Osteocyte (in vitro differentiated cells): ENCODE measurements around the gene DPP6. TPM values are rescaled to one million over a fixed set of nuclear protein-coding genes. Genes with fewer than 3 reads are reported as not detected.

ENCODE experiments used
- DNase-seq: peaks from one replicate; pipeline ENCODE4 v3.0.0; 2021; ENCODE audit warnings: mixed read lengths; ENCODE audit not compliant: unreplicated experiment; ENCODE audit errors: extremely low spot score
- H3K27ac Mint-ChIP-seq: one replicate; pipeline ENCODE4 v1.8.0; 2021; ENCODE audit warnings: mild to moderate bottlenecking, mixed read lengths; ENCODE audit not compliant: unreplicated experiment
- H3K27me3 Mint-ChIP-seq: one replicate; pipeline ENCODE4 v1.8.0; 2021; ENCODE audit warnings: mixed read lengths; ENCODE audit not compliant: unreplicated experiment
- H3K36me3 Mint-ChIP-seq: one replicate; pipeline ENCODE4 v1.8.0; 2021; ENCODE audit warnings: mixed read lengths; ENCODE audit not compliant: unreplicated experiment
- H3K4me1 Mint-ChIP-seq: one replicate; pipeline ENCODE4 v1.8.0; 2021; ENCODE audit warnings: mixed read lengths; ENCODE audit not compliant: unreplicated experiment
- H3K4me3 Mint-ChIP-seq: one replicate; pipeline ENCODE4 v1.8.0; 2021; ENCODE audit warnings: mild to moderate bottlenecking, moderate library complexity, mixed read lengths; ENCODE audit not compliant: unreplicated experiment
- H3K9me3 Mint-ChIP-seq: one replicate; pipeline ENCODE4 v1.8.0; 2021; ENCODE audit warnings: mixed read lengths; ENCODE audit not compliant: unreplicated experiment
- total RNA-seq: library from RNA; stranded (reverse); gene quantifications from 2 replicates; pipeline ENCODE4 v1.2.1, GENCODE V29; 2021
- TF ChIP-seq, protein P1 (sequence below): fragments of 200-600 bp; sonication (generic); IDR thresholded peaks from 2 replicates; pipeline ENCODE4 v1.5.0; 2021; ENCODE audit warnings: antibody characterized with exemption, mild to moderate bottlenecking, moderate library complexity

Gene DPP6
- total RNA-seq, 1 donor from 2014 or later = not detected

DNA sequence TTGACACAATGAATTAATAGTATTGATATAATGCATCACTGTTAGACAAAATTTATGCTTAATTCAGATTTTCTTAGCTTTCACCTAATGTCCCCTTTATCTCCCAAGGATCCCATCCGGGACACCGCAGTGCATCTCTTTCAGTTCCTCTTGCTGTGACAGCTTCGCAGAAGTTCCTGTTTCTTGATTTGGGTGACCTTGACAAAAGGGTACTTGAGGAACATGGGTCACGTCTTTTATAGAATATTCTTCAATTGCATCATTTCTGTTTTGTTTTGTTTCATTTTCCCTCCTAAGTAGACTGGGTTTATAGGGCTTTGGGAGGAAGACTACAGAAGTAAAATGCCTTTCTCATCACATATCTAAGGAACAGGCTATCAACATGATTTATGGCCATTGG, 453.2 kb downstream of the DPP6 start:
- Mint-ChIP-seq H3K36me3 (no peaks in the 10 kb centered on the region), H3K27ac (no peak overlapping the region), H3K27me3 (no peaks in the 10 kb centered on the region), H3K4me1 (no peaks in the 10 kb centered on the region), H3K9me3 (peaks cover 51% of the 10 kb centered on the region), H3K4me3 (no peak overlapping the region)
- no peak for DNase-seq
- TF ChIP-seq, protein P1, sequence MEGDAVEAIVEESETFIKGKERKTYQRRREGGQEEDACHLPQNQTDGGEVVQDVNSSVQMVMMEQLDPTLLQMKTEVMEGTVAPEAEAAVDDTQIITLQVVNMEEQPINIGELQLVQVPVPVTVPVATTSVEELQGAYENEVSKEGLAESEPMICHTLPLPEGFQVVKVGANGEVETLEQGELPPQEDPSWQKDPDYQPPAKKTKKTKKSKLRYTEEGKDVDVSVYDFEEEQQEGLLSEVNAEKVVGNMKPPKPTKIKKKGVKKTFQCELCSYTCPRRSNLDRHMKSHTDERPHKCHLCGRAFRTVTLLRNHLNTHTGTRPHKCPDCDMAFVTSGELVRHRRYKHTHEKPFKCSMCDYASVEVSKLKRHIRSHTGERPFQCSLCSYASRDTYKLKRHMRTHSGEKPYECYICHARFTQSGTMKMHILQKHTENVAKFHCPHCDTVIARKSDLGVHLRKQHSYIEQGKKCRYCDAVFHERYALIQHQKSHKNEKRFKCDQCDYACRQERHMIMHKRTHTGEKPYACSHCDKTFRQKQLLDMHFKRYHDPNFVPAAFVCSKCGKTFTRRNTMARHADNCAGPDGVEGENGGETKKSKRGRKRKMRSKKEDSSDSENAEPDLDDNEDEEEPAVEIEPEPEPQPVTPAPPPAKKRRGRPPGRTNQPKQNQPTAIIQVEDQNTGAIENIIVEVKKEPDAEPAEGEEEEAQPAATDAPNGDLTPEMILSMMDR = no peak

DNA sequence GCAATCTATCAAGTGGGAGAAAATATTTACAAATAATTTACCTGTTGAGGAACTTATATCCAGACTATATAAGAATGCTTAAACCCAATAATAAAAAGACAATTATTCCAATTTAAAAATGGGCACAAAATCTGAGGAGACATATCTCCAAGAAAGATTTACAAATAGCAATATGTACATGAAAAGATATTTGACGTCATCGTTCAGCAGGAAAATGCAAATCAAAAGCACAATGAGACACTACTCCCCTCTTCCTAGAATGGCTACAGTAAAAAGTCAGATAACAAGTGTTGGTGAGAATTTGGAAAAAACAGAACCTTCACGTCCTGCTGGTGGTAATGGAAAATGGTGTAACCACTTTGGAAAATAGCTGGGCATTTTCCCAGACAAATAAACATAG, 457.0 kb downstream of the DPP6 start:
- no peak for DNase-seq
- Mint-ChIP-seq H3K27me3 (no peaks in the 10 kb centered on the region), H3K4me1 (no peaks in the 10 kb centered on the region), H3K4me3 (no peak overlapping the region), H3K36me3 (no peaks in the 10 kb centered on the region), H3K27ac (no peak overlapping the region), H3K9me3 (peaks cover 54% of the 10 kb centered on the region)
- TF ChIP-seq, protein P1 = no peak

DNA sequence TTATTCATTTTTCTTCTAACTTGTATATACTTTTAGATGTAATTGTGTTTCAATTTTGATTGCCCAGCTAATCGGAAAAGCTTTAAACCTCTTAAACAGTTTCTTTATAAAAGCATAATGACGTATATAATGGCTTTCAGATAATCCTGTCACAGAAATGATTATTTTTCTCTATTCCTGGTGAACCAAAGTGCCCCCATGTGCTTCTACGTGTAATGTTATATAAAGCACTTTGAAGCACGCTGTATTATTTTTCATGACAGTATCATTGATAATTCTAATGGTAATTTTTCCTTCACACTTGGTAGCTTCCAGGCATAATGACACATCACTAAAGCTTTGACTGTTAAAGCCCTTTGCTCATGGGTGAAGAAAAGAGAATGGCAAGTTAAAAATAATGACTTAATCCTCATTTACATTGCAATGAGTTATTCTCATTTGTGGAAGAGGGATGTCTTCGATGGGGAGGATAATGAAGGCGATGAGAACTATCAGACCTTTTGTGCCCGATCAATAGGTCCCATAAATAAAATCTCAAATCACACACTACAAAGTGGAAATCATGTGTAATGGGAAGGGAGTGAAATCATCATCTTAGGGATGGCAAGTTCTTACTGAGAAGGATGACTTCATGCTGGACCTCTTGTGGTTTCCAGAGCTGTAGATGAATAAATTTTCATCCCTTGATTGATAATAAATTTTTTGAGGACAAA, 460.1 kb downstream of the DPP6 start:
- no peak overlapping the region for H3K4me3 Mint-ChIP-seq
- no peaks in the 10 kb centered on the region for H3K36me3 Mint-ChIP-seq
- TF ChIP-seq, protein P1 = no peak
- H3K9me3 Mint-ChIP-seq = peaks cover 64% of the 10 kb centered on the region
- no peak overlapping the region for H3K27ac Mint-ChIP-seq
- no peaks in the 10 kb centered on the region for H3K4me1 Mint-ChIP-seq
- no peaks in the 10 kb centered on the region for H3K27me3 Mint-ChIP-seq
- no peak for DNase-seq

DNA sequence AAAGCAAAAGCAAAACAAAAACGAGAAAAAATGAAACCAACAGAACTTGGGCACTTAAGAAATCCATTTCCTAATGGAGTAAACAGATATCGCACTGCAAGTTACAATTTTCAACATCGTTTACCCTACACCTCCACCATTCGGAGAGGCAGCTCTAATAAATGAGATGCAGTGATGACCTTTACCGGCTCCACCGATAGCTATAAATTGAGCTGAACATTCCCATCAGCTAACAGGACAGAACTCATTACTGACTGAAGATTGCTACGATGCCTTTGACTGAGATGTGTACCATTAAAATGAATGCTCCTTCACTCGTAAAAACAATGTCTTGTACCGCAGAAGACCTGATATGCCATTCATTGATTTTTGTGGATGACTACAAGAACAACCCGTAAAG, 465.6 kb downstream of the DPP6 start:
- H3K9me3 Mint-ChIP-seq = peaks cover 52% of the 10 kb centered on the region
- no peak overlapping the region for H3K27ac Mint-ChIP-seq
- no peak for DNase-seq
- no peaks in the 10 kb centered on the region for H3K4me1 Mint-ChIP-seq
- H3K36me3 Mint-ChIP-seq = no peaks in the 10 kb centered on the region
- no peak overlapping the region for H3K4me3 Mint-ChIP-seq
- no peaks in the 10 kb centered on the region for H3K27me3 Mint-ChIP-seq
- TF ChIP-seq, protein P1 = no peak

DNA sequence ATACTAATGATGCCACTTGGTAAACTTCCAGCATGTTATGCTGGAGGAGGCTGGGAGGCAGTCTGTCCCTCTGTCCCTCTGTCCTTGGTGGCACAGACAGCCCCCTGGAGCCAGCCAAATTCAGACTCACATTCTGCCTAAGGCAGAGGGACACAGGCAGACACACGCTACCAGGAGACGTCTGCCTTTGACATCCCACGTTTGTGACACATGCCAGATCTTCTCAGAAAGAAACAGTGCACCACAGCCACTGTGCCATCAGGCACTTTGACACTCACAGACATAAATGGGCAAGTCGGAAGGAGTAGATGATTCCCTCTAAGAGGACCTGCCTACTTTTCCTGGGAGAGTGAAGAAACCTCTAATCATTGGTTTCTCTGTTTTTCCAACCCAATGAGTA, 467.0 kb downstream of the DPP6 start:
- no peaks in the 10 kb centered on the region for H3K36me3 Mint-ChIP-seq
- H3K27ac Mint-ChIP-seq = no peak overlapping the region
- no peaks in the 10 kb centered on the region for H3K4me1 Mint-ChIP-seq
- no peaks in the 10 kb centered on the region for H3K27me3 Mint-ChIP-seq
- no peak overlapping the region for H3K4me3 Mint-ChIP-seq
- peaks cover 62% of the 10 kb centered on the region for H3K9me3 Mint-ChIP-seq
- TF ChIP-seq, protein P1 = no peak
- no peak for DNase-seq
